KOPT-K1 (cell line): ENCODE data around the gene BMPER.

Experiments
- H3K27ac ChIP-seq: fragments of 200-600 bp; sonication (generic); 2 replicates; pipeline ENCODE4 v1.5.1; 2016; ENCODE audit warnings: antibody characterized with exemption, mild to moderate bottlenecking, low read depth, low read length; ENCODE audit not compliant: poor library complexity, severe bottlenecking
- H3K36me3 ChIP-seq: fragments of 200-600 bp; sonication (generic); 2 replicates; pipeline ENCODE4 v1.5.1; 2017; ENCODE audit warnings: antibody characterized with exemption, mild to moderate bottlenecking, low read length, moderate library complexity; ENCODE audit not compliant: insufficient read depth
- H3K9me3 ChIP-seq: fragments of 200-600 bp; sonication (generic); 2 replicates; pipeline ENCODE4 v1.5.1; 2017; ENCODE audit warnings: antibody characterized with exemption, low read length, mild to moderate bottlenecking; ENCODE audit not compliant: insufficient read depth, poor library complexity, severe bottlenecking

Gene BMPER

GRCh38 chr7:33961948-33962347 lies 56.6 kb downstream of the BMPER start:
- Histone ChIP-seq H3K36me3 (no peaks in the 10 kb centered on the region), H3K9me3 (no peaks in the 10 kb centered on the region)

GRCh38 chr7:33964417-33965182 lies 59.3 kb downstream of the BMPER start:
- Histone ChIP-seq H3K36me3 (no peaks in the 10 kb centered on the region), H3K9me3 (no peaks in the 10 kb centered on the region), H3K27ac (no peak overlapping the region)

More at GRCh38 chr7:33961948-33962347, 56.6 kb downstream of the BMPER start:
- no peak overlapping the region for H3K27ac ChIP-seq

GRCh38 chr7:33965183-33965744 lies 59.9 kb downstream of the BMPER start:
- Histone ChIP-seq H3K27ac (no peak overlapping the region), H3K36me3 (no peaks in the 10 kb centered on the region), H3K9me3 (no peaks in the 10 kb centered on the region)

- no peak overlapping the region for H3K27ac ChIP-seq
- H3K36me3 ChIP-seq: no peaks in the 10 kb centered on the region
- no peaks in the 10 kb centered on the region for H3K9me3 ChIP-seq
Measured at GRCh38 chr7:33968591-33968990, 63.3 kb downstream of the BMPER start.

- Histone ChIP-seq H3K9me3 (no peaks in the 10 kb centered on the region), H3K27ac (no peak overlapping the region), H3K36me3 (no peaks in the 10 kb centered on the region)
Measured at GRCh38 chr7:33970536-33970935, 65.2 kb downstream of the BMPER start.

GRCh38 chr7:33971106-33971505 lies 65.8 kb downstream of the BMPER start:
- H3K9me3 ChIP-seq: no peaks in the 10 kb centered on the region
- H3K27ac ChIP-seq: no peak overlapping the region
- H3K36me3 ChIP-seq: no peaks in the 10 kb centered on the region

- H3K36me3 ChIP-seq: no peaks in the 10 kb centered on the region
- H3K27ac ChIP-seq: no peak overlapping the region
Measured at GRCh38 chr7:33973231-33974015, 68.1 kb downstream of the BMPER start.

GRCh38 chr7:33979300-33979806 lies 74.0 kb downstream of the BMPER start:
- Histone ChIP-seq H3K9me3 (no peaks in the 10 kb centered on the region), H3K27ac (no peak overlapping the region), H3K36me3 (no peaks in the 10 kb centered on the region)

More at GRCh38 chr7:33973231-33974015, 68.1 kb downstream of the BMPER start:
- no peaks in the 10 kb centered on the region for H3K9me3 ChIP-seq

GRCh38 chr7:33979807-33980355 lies 74.5 kb downstream of the BMPER start:
- H3K9me3 ChIP-seq: no peaks in the 10 kb centered on the region
- H3K27ac ChIP-seq: no peak overlapping the region
- no peaks in the 10 kb centered on the region for H3K36me3 ChIP-seq

GRCh38 chr7:33981226-33981625 lies 75.9 kb downstream of the BMPER start:
- Histone ChIP-seq H3K9me3 (no peaks in the 10 kb centered on the region), H3K27ac (no peak overlapping the region), H3K36me3 (no peaks in the 10 kb centered on the region)

GRCh38 chr7:33981671-33982424 lies 76.5 kb downstream of the BMPER start:
- Histone ChIP-seq H3K27ac (no peak overlapping the region), H3K9me3 (no peaks in the 10 kb centered on the region), H3K36me3 (no peaks in the 10 kb centered on the region)

GRCh38 chr7:33982425-33982786 lies 77.1 kb downstream of the BMPER start:
- H3K36me3 ChIP-seq: no peaks in the 10 kb centered on the region
- no peaks in the 10 kb centered on the region for H3K9me3 ChIP-seq
- no peak overlapping the region for H3K27ac ChIP-seq

GRCh38 chr7:33986451-33986850 lies 81.1 kb downstream of the BMPER start:
- H3K9me3 ChIP-seq: no peaks in the 10 kb centered on the region
- H3K36me3 ChIP-seq: no peaks in the 10 kb centered on the region
- no peak overlapping the region for H3K27ac ChIP-seq
